Stromal cell of bone marrow (primary cell): ENCODE results near the gene DACH1.
"Not testable (repeated sequence)": the region's sequence is repeated elsewhere in the genome, so short reads cannot be mapped to it uniquely, and the experiment has no call there.

ENCODE experiments used
- DNase-seq: peaks from one replicate; pipeline ENCODE4 v3.0.0-alpha.2; 2012; ENCODE audit warnings: low read depth

Gene DACH1

GRCh38 chr13:71828564-71828963 is 38.4 kb downstream of the DACH1 start:
- DNase-seq = no peak

- no peak for DNase-seq
Measured at GRCh38 chr13:71828117-71828516, 38.9 kb downstream of the DACH1 start.

- DNase-seq = no peak
Measured at GRCh38 chr13:71827241-71827640, 39.8 kb downstream of the DACH1 start.

- no peak for DNase-seq
Measured at GRCh38 chr13:71820699-71821098, 46.3 kb downstream of the DACH1 start.

GRCh38 chr13:71817335-71817734 is 49.7 kb downstream of the DACH1 start:
- no peak for DNase-seq

GRCh38 chr13:71814806-71815360 is 52.1 kb downstream of the DACH1 start:
- DNase-seq = no peak

GRCh38 chr13:71813187-71813586 is 53.8 kb downstream of the DACH1 start:
- no peak for DNase-seq

GRCh38 chr13:71811344-71811743 is 55.7 kb downstream of the DACH1 start:
- no peak for DNase-seq

- DNase-seq = no peak
Measured at GRCh38 chr13:71808708-71809107, 58.3 kb downstream of the DACH1 start.

- no peak for DNase-seq
Measured at GRCh38 chr13:71806886-71807285, 60.1 kb downstream of the DACH1 start.

- no peak for DNase-seq
Measured at GRCh38 chr13:71803066-71803465, 63.9 kb downstream of the DACH1 start.

- no peak for DNase-seq
Measured at GRCh38 chr13:71801781-71802180, 65.2 kb downstream of the DACH1 start.

- DNase-seq = no peak
Measured at GRCh38 chr13:71801165-71801760, 65.7 kb downstream of the DACH1 start.

- no peak for DNase-seq
Measured at GRCh38 chr13:71799324-71799723, 67.7 kb downstream of the DACH1 start.

GRCh38 chr13:71798707-71799106 is 68.3 kb downstream of the DACH1 start:
- DNase-seq = no peak

GRCh38 chr13:71797517-71797916 is 69.5 kb downstream of the DACH1 start:
- DNase-seq = no peak

- no peak for DNase-seq
Measured at GRCh38 chr13:71789693-71790329, 77.2 kb downstream of the DACH1 start.

- DNase-seq = no peak
Measured at GRCh38 chr13:71789037-71789436, 78.0 kb downstream of the DACH1 start.

- DNase-seq = no peak
Measured at GRCh38 chr13:71787414-71787813, 79.6 kb downstream of the DACH1 start.

GRCh38 chr13:71786875-71787274 is 80.1 kb downstream of the DACH1 start:
- no peak for DNase-seq

GRCh38 chr13:71785361-71785760 is 81.6 kb downstream of the DACH1 start:
- no peak for DNase-seq

GRCh38 chr13:71780546-71780945 is 86.5 kb downstream of the DACH1 start:
- no peak for DNase-seq

- not testable (repeated sequence) for DNase-seq
Measured at GRCh38 chr13:71778998-71779397, 88.0 kb downstream of the DACH1 start.

- DNase-seq = no peak
Measured at GRCh38 chr13:71775966-71776365, 91.0 kb downstream of the DACH1 start.
